ENCODE results near the gene ACOXL. TPM values are rescaled to one million over a fixed set of nuclear protein-coding genes. Genes with fewer than 3 reads are reported as not detected.

The ACOXL gene
- total RNA-seq, 2 experiments from 2014 or later, result 0.14 to 0.56 TPM

GRCh38 chr2:111035830-111036441, 303.6 kb downstream of the ACOXL start:
- Mint-ChIP-seq H3K4me3 (no peak overlapping the region), H3K27me3 (peaks cover 44% of the 10 kb centered on the region), H3K9me3 (no peaks in the 10 kb centered on the region), H3K36me3 (ENCODE audit: low read depth) (no peaks in the 10 kb centered on the region), H3K27ac (no peak overlapping the region), H3K4me1 (ENCODE audit: low read depth) (peaks cover 37% of the 10 kb centered on the region)
- CTCF ChIA-PET, result interaction anchor here (1.3 kb wide), 1 partner anchor 224 kb away, joined by 3 read pairs; no protein-coding TSS in a partner anchor
- DNase-seq, result no peak
- intact Hi-C loops (cut with micrococcal nuclease), result no loop called here
- POLR2A ChIA-PET, result interaction anchor here (1.2 kb wide), 1 partner anchor 8 kb away, joined by 4 read pairs; no protein-coding TSS in a partner anchor
- TF ChIP-seq CTCF (IDR thresholded peaks at IDR 0.05), result no peak
- ATAC-seq, result peak; percentile 52

- Mint-ChIP-seq H3K4me1 (ENCODE audit: low read depth) (peaks cover 37% of the 10 kb centered on the region), H3K36me3 (ENCODE audit: low read depth) (no peaks in the 10 kb centered on the region), H3K9me3 (no peaks in the 10 kb centered on the region), H3K27ac (no peak overlapping the region), H3K4me3 (no peak overlapping the region), H3K27me3 (peaks cover 39% of the 10 kb centered on the region)
- intact Hi-C loops (cut with micrococcal nuclease), result no loop called here
- ChIA-PET POLR2A (interaction anchor here (1.2 kb wide), 1 partner anchor 9 kb away, joined by 4 read pairs; no protein-coding TSS in a partner anchor), CTCF (interaction anchor here (0.7 to 1.3 kb wide), 2 partner anchors 9 to 225 kb away, joined by 3 read pairs; no protein-coding TSS in a partner anchor)
- no peak for DNase-seq
- ATAC-seq, result peak; percentile 63
- no peak for TF ChIP-seq CTCF (IDR thresholded peaks at IDR 0.05)
Observed at GRCh38 chr2:111037128-111037527, 304.8 kb downstream of the ACOXL start.

- Mint-ChIP-seq H3K27me3 (peaks cover 35% of the 10 kb centered on the region), H3K36me3 (ENCODE audit: low read depth) (no peaks in the 10 kb centered on the region), H3K4me3 (no peak overlapping the region), H3K4me1 (ENCODE audit: low read depth) (peaks cover 51% of the 10 kb centered on the region), H3K27ac (no peak overlapping the region), H3K9me3 (no peaks in the 10 kb centered on the region)
- ATAC-seq (no peak), DNase-seq (no peak)
- CTCF ChIA-PET, result interaction anchor here (0.9 kb wide), 1 partner anchor 12 kb away, joined by 3 read pairs; no protein-coding TSS in a partner anchor
- POLR2A ChIA-PET, result interaction anchor here (1.1 kb wide), 1 partner anchor 64 kb away, joined by 3 read pairs; no protein-coding TSS in a partner anchor
- no peak for TF ChIP-seq CTCF (IDR thresholded peaks at IDR 0.05)
- intact Hi-C loops (cut with micrococcal nuclease), result no loop called here
Observed at GRCh38 chr2:111039628-111040383, 307.4 kb downstream of the ACOXL start.

- Mint-ChIP-seq H3K4me3 (no peak overlapping the region), H3K27me3 (peaks cover 40% of the 10 kb centered on the region), H3K27ac (no peak overlapping the region), H3K9me3 (peaks cover 11% of the 10 kb centered on the region), H3K4me1 (ENCODE audit: low read depth) (peaks cover 45% of the 10 kb centered on the region), H3K36me3 (ENCODE audit: low read depth) (peaks cover 2% of the 10 kb centered on the region)
- POLR2A ChIA-PET, result interaction anchor here (1.1 to 1.3 kb wide), 2 partner anchors 17 to 127 kb away, joined by 3 read pairs; no protein-coding TSS in a partner anchor
- DNase-seq, result no peak
- TF ChIP-seq CTCF (IDR thresholded peaks at IDR 0.05), result no peak
- ATAC-seq, result no peak
- intact Hi-C loops (cut with micrococcal nuclease), result no loop called here
- CTCF ChIA-PET, result interaction anchor here (1.3 kb wide), 1 partner anchor 11 kb away, joined by 3 read pairs; no protein-coding TSS in a partner anchor
Observed at GRCh38 chr2:111041398-111042202, 309.2 kb downstream of the ACOXL start.

Measured in activated CD8-positive, alpha-beta T cell treated with anti-CD3 and anti-CD28 coated beads for 36 hours (primary cell).